ENCODE results near the gene AIFM3. TPM values are rescaled to one million over a fixed set of nuclear protein-coding genes. Genes with fewer than 3 reads are reported as not detected.

AIFM3 gene
- polyA plus RNA-seq, 2 of the 4 experiments (the other 2 are of a cell fraction), result 1.4 to 3.6 TPM

- WGBS (ENCODE audit: missing lambda C conversion rate), result 71% methylated on average over 7 of the region's 13 CpGs
- FAIRE-seq (no peak), DNase-seq (ENCODE audit: low read depth in 1 of 2, low spot score in 1 of 2) (no peak), ATAC-seq (no peak)
- Histone ChIP-seq H3K9me3 (no peaks in the 10 kb centered on the region), H3K4me1 (no peaks in the 10 kb centered on the region), H3K4me2 (no peak overlapping the region), H3K4me3 (no peak overlapping the region), H3K27ac (no peak overlapping the region)
- CTCF ChIA-PET, result interaction anchor here (0.9 kb wide), 1 partner anchor 26 kb away, joined by 3 read pairs; the partner anchor contains the start of gene THAP7
- TF ChIP-seq BCL3 (IDR thresholded peaks at IDR 0.05) (no peak), HEYL (CRISPR knock-in tag; IDR thresholded peaks at IDR 0.05) (no peak), CHD2 (IDR thresholded peaks at IDR 0.05; ENCODE audit: low read length, partially characterized antibody) (no peak), ZNF302 (CRISPR knock-in tag; IDR thresholded peaks at IDR 0.05) (no peak), RNF2 (IDR thresholded peaks at IDR 0.05; ENCODE audit: borderline replicate concordance, low read depth) (no peak), MYC (IDR thresholded peaks at IDR 0.05; ENCODE audit: borderline replicate concordance, low read length) (no peak), PBX3 (IDR thresholded peaks at IDR 0.05) (no peak), BHLHE40 (IDR thresholded peaks at IDR 0.05; ENCODE audit: low read depth, low read length) (no peak), POLR2A (IDR thresholded peaks at IDR 0.05; ENCODE audit: low read length) (no peak), NR3C1 (IDR thresholded peaks at IDR 0.05) (no peak), MAFK (IDR thresholded peaks at IDR 0.05; ENCODE audit: partially characterized antibody) (no peak), TFCP2L1 (CRISPR knock-in tag; IDR thresholded peaks at IDR 0.05) (no peak)
- POLR2A ChIA-PET, result no interaction called here
Observed at GRCh38 chr22:21028277-21029251, 61.5 kb downstream of the AIFM3 start.

GRCh38 chr22:21029486-21030025 is 62.5 kb downstream of the AIFM3 start:
- no peak overlapping the region for H3K27ac ChIP-seq

More at GRCh38 chr22:21029486-21030025, 62.5 kb downstream of the AIFM3 start:
- Histone ChIP-seq H3K9me3 (no peaks in the 10 kb centered on the region), H3K4me2 (no peak overlapping the region), H3K4me1 (no peaks in the 10 kb centered on the region), H3K4me3 (no peak overlapping the region)
- ATAC-seq (no peak), FAIRE-seq (no peak), DNase-seq (ENCODE audit: low read depth in 1 of 2, low spot score in 1 of 2) (no peak)
- TF ChIP-seq EP300 (IDR thresholded peaks at IDR 0.05) (no peak), RARB (CRISPR knock-in tag; IDR thresholded peaks at IDR 0.05) (no peak), MAX (IDR thresholded peaks at IDR 0.05) (no peak), RNF2 (IDR thresholded peaks at IDR 0.05; ENCODE audit: borderline replicate concordance, low read depth) (no peak), HOXA7 (CRISPR knock-in tag; IDR thresholded peaks at IDR 0.05) (no peak), HMGXB4 (CRISPR knock-in tag; IDR thresholded peaks at IDR 0.05; ENCODE audit: borderline replicate concordance) (no peak), E2F6 (IDR thresholded peaks at IDR 0.05; ENCODE audit: borderline replicate concordance, low read depth) (no peak), HDAC2 (IDR thresholded peaks at IDR 0.05) (no peak), EHMT2 (IDR thresholded peaks at IDR 0.05; ENCODE audit: low read depth) (no peak), CTCF (IDR thresholded peaks at IDR 0.05) (no peak), MAZ (IDR thresholded peaks at IDR 0.05; ENCODE audit: borderline replicate concordance, low read depth, low read length) (no peak), EHF (CRISPR knock-in tag; IDR thresholded peaks at IDR 0.05) (no peak)
- ChIA-PET POLR2A (no interaction called here), CTCF (interaction anchor here (0.9 to 2.4 kb wide), 2 partner anchors 8 to 27 kb away, joined by 3 to 6 read pairs; partner anchors contain the start of gene THAP7)
- 66% methylated on average over 7 of the region's 12 CpGs for WGBS (ENCODE audit: missing lambda C conversion rate)

All from A549 (cell line).